Gastrocnemius medialis (tissue), 4 donors: ENCODE results near the gene DNMBP.

Experiments used
- POLR2A ChIP-seq, 2 donors: fragments of 450-650 bp; IDR thresholded peaks; one replicate each; pipeline ENCODE4 v1.6.1; 2017; ENCODE audit warnings: antibody characterized with exemption in 2 of 2, mild to moderate bottlenecking in 2 of 2, moderate library complexity in 2 of 2
- TF ChIP-seq, protein P1 (sequence below), 5 experiments: fragments of 450-650 bp in 3 of 5; fragments of 200-600 bp in 2 of 5; sonication (generic) in 2 of 5; IDR thresholded peaks in 4 of 5; conservative IDR thresholded peaks in 1 of 5; 1 replicate in 4 of 5; 2 replicates in 1 of 5; pipeline ENCODE4 v1.5.1; 2016 to 2019; ENCODE audit warnings: antibody characterized with exemption in 5 of 5, mild to moderate bottlenecking in 3 of 5, moderate library complexity in 3 of 5

- TF ChIP-seq, protein P1, sequence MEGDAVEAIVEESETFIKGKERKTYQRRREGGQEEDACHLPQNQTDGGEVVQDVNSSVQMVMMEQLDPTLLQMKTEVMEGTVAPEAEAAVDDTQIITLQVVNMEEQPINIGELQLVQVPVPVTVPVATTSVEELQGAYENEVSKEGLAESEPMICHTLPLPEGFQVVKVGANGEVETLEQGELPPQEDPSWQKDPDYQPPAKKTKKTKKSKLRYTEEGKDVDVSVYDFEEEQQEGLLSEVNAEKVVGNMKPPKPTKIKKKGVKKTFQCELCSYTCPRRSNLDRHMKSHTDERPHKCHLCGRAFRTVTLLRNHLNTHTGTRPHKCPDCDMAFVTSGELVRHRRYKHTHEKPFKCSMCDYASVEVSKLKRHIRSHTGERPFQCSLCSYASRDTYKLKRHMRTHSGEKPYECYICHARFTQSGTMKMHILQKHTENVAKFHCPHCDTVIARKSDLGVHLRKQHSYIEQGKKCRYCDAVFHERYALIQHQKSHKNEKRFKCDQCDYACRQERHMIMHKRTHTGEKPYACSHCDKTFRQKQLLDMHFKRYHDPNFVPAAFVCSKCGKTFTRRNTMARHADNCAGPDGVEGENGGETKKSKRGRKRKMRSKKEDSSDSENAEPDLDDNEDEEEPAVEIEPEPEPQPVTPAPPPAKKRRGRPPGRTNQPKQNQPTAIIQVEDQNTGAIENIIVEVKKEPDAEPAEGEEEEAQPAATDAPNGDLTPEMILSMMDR (IDR thresholded peaks at IDR 0.05 in 4 of 5, conservative IDR thresholded peaks at IDR 0.05 in 1 of 5), result no peak
- no peak for TF ChIP-seq POLR2A (IDR thresholded peaks at IDR 0.05)
These were observed 43.4 kb downstream of the DNMBP start for GRCh38 chr10:99966306-99966705.
